Measurements from ENCODE around the gene BCAP31.
"Not testable (repeated sequence)": the region's sequence is repeated elsewhere in the genome, so short reads cannot be mapped to it uniquely, and the experiment has no call there.

BCAP31 gene

DNA sequence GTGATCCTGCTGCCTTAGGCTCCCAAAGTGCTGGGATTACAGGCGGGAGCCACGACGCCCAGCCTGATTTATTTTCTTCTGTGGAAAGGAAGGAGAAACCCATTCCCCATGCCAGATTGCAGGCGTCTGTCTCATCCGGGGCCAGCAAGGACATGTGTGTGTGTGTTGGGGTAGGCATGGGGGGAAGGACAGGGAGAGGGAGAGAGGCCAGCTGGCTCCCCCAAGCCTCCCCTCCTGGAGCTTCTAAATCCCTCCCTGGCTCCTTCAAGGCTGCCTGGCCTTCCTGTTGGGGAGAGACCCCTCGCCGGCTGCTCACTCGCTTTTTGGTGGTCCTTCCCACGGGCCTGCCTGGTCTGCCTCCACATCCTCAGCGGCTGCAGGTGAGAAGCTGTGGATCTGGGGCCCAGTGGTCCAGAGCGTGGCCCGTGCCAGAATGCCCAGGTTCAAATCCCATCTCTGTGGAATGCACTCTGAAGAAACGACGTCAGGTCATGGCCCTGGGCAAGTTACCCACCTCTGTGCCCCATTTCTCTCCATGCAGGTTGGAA, 38.5 kb upstream of the BCAP31 start:
- peak; percentile 34 for DNase-seq

DNA sequence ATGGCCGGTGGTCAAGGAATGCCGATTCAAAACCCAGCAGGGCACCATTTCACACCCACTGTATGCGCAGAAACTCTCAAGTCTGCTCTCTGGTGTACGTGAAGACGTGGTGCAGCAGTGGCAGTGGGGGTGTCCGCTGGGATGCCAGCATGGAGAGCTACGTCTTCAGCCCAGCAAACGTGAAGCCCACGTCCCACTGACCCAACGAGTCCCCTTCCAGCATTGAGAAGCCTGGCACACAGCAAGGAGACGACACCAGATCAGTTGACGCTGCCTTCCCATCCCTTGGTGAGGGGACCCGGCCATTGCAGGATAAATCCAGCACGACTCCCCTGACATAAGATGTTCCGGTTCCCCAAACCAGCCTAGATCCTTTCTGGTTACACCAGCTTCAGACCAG, 37.7 kb upstream of the BCAP31 start:
- no peak for DNase-seq

DNA sequence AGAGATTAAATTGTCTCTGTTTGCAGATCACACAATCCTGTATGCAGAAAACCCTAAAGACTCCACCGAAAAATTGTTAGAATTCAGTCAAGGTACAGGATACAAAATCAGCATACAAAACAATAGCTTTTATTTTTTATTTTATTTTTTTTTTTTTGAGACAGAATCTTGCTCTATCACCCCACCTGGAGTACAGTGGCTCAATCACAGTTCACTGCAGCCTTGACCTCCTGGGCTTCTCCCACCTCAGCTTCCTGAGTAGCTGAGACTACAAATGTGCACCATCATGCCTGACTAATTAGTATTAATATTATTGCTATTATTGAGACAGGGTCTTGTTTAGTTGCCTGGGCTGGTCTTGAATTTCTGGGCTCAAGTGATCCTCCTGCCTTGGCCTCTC, 30.9 kb upstream of the BCAP31 start:
- DNase-seq = no peak

DNA sequence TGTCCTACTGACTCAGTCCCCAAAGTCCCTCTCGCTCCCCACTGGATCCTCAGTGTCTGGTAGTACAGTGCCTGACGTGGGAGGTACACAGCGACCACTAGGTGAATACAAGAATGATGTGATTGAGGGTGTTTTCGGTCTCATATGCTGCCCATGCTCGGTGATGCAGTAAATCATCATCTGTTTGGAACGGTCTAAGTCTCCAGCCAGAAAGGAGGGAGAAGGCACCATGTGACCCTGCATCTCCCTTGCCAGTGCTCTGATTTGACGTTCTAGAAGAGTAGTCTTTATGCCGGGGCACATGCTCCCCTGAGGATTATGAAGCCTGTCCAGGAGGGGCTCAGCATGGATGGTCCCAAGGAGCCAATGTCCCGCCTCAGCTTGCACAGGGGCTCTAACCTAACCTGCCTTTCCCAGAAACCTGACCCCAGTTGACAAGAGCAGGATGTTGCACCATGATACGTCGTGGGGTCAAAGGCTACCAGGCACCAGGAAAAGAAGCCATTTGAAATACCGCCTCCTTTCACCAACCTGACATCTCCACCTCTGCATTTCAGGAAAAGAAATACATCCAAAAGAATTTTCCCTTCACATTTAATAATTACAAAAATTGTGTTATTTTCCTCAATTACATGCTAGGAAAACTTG, 26.1 kb upstream of the BCAP31 start:
- no peak for DNase-seq

DNA sequence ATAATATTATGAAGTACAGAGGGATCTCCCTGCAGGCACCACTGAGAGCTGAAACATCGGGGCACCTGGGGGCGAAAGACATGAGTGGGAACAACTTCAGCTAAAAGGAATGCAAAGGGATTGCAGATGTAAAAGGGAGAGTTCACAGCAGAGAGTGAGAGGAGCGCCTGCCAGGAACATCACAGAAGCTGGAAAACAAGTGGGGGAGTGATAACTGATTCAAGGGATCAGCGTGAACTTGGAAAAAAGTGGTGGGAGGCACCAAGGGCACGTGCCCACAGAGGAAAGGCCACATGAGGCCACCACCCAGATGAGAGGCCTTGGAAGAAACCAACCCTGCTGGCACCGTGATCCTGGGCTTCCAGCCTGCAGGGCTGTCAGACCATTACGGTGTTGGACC, 24.8 kb upstream of the BCAP31 start:
- not testable (repeated sequence) for DNase-seq

DNA sequence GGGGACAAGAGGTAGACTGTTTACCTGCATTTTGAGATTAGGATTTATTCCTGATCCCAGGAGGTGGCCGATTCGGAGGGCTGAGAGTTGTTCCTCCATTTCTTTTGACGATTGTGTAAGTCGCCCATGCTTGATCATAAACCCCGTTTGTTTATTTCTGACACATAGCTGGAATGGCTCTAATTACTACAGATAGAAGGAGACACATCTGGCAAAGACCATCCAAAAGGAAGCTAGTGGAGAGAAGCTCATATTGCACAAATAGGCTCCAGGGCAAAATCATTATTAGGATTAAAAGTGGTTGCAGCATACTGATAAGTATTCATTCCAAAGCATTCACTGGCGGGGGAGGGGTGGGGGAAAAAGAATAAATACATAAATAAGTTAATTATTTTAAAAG, 22.8 kb upstream of the BCAP31 start:
- not testable (repeated sequence) for DNase-seq

DNA sequence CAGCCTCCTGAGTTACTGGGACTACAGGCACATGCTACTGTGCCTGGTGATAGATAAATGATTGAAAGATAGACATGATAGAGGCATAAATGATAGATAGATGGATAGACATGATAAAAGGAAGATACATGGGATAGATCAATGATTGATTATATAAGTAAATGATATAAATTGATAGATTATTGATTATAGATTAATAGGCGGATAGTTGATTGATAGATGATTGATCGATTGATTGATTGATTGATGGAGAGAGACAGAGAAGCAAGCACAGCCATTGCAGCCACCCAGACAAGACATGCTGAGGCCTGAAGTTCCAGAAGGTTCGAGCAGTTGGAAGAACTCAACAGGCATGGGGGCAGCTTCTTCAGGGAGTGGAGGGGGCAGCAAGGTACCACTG, 22.2 kb upstream of the BCAP31 start:
- DNase-seq = no peak

DNA sequence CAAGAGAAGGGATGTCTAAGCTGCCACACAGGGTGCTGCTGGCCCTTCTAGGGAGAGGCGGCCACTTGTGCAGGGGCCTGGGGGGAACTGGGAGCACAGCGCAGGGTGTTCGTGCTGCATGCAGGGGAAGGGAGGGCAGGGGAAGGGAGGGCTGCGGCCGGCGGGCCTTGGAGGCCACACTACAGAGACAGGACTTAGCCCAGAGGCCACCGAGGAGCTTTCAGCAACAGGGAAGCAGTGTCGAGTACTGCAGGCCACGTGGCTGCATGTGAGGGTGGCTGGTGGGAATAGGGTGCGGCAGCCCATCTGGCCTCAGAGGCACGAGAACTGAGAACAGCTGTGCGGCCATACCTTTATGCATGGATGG, 20.9 kb upstream of the BCAP31 start:
- DNase-seq = not testable (repeated sequence)

DNA sequence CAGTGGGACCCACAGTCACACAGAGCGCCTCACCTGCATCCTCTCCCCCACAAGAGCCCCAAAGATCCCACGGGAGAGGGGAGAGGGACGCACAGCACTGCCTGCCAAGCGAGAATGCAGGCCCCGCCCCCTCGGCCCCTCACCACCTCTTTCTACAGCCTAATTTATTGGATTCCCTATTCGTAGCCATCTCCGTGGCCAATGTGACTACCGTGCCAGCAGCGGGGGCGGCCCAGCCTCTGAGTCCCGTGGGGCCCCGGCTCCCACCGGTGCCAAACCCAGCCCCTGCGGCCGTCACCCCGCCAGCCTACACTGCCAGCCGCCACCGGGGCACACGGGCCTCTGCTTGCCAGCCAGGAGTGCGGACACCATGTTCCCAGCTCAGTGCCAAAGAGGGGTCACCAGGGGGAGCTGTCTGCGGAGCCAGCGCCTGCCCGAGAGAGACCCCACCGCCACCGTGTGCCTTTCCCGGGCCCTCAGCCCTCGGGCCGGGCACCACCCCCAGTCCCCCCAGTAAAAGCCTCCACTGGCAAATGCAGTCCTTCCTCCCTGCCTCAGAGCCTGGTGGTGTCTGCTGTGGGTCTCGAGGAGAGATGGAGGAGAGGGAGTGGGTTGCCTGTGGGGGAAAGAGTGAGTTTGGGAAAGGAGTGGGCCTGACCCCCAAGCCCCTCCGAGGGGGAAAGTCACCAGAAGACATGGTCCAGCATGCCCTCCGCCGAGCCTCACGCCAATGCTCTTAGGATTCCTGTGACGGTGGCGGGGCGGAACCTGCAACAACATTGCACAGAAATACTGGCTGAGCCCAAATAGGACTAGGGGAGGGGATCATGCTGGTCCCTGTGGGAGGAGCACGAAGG, 20.3 kb upstream of the BCAP31 start:
- DNase-seq = no peak

DNA sequence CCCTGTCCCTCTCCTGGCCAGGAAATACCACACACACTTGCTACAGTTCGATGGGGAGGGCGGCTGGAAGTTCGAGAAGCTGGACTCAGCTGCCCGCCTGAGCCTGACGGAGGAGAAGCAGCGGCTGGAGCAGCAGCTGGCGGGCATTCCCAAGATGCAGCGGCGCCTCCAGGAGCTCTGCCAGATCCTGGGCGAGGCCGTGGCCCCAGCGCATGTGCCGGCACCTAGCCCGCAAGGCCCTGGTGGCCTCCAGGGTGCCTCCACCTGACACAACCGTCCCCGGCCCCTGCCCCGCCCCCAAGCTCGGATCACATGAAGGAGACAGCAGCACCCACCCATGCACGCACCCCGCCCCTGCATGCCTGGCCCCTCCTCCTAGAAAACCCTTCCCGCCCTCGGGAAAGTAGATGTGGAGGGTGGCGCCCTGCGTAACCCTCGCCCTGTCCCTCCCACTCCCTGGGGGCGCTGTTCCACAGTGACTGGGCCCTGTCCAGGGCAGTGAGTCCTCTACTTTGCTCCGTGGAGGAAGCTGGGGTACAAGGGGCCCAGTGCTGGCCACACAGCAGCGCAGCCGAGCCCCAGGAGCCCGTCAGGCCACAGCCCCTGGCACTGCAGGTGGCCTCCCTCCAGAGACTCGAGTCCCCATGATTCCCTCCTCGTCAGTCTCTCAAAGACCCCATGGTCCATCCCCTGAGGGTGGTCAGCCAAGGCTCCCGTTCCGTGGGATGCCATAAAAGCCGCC, 19.5 kb upstream of the BCAP31 start:
- not testable (repeated sequence) for DNase-seq

DNA sequence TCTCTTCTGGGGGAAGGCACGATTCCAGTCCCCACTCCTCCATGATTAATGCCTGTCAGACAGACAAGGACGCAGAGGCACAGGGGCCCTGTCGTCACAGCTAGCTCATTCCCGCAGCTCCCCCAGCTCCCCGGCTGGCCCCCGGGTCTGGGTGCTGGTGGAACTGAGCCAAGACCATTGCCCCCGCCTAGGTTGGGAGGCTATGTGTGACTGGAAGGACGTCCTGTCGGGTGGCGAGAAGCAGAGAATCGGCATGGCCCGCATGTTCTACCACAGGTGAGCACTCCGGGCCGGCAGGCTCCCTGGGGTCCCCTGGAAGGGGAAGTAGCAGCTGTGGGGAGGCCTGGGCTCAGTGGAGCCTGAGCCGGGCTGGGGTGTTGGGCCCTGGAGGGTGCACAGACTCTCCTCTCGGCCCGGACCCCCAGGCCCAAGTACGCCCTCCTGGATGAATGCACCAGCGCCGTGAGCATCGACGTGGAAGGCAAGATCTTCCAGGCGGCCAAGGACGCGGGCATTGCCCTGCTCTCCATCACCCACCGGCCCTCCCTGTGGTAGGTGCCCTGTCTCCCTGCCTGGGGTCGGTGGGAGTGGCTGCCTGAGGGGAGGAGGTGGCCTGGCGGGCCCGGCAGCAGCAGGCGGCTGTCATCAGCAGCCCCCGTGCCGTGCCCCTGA, 18.7 kb upstream of the BCAP31 start:
- DNase-seq = not testable (repeated sequence)

DNA sequence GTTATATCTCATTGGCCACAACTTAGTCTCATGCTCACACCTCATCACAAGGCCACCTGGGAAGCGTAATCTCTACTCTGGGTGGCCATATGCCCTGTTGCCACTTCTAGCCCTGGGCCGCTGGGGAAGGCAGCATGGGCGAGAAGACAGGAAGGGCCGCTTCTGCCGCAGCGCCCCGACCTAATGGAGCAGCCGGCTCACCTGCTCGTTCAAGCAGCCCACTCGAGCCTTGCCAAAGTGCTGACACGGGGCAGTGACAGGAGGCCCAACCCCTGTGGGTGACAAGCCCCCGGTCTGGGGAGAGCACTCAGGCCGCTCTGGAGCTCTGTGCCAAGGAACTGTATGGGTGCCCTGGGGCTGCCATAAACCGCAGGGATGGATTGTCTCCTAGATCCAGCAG, 17.9 kb upstream of the BCAP31 start:
- not testable (repeated sequence) for DNase-seq

DNA sequence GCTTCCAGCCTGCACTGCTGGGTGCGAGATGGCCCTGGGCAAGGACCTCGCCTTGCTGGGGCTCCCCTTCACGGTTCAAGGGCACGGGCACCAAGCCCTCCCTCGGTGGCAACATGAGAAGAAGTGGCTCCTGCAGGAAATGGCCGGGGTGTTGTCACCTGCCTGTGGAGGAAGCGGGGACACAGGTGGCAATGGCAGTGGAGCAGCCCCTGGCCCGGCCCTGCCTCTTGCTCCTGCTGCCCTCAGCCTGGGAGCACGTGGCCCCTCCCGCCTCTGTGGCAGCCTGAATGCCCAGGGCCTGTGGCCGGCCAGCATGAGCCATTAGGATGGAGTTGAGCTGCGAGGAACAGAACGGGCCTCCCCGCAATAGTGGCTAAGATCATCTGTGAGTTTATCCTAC, 17.3 kb upstream of the BCAP31 start:
- no peak for DNase-seq

DNA sequence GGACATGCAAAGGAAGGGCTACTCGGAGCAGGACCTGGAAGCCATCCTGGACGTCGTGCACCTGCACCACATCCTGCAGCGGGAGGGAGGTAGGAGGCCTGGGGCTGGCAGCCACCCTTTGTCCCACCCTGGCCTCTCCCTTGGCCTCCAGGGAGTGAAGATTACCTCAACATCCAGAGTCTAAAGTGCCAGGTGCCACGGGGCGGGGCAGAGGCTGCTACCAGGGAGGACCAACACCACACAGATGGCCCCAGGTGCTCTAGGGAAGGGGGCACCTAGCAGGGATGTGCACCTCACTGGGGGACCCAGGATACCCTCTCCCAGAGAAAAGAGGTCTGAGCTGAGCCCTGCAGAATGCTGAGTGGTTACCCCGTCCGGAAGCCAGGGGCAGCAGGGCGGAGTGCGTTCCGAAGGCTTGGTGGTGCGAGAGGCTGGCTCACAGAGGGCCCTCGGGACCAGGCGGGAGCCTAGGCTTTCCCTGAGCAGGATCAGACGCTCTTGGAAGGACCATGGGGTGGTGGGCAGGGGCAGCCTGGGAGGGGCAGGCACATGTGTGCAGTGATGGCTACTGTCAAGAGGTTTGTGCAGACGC, 16.5 kb upstream of the BCAP31 start:
- no peak for DNase-seq

DNA sequence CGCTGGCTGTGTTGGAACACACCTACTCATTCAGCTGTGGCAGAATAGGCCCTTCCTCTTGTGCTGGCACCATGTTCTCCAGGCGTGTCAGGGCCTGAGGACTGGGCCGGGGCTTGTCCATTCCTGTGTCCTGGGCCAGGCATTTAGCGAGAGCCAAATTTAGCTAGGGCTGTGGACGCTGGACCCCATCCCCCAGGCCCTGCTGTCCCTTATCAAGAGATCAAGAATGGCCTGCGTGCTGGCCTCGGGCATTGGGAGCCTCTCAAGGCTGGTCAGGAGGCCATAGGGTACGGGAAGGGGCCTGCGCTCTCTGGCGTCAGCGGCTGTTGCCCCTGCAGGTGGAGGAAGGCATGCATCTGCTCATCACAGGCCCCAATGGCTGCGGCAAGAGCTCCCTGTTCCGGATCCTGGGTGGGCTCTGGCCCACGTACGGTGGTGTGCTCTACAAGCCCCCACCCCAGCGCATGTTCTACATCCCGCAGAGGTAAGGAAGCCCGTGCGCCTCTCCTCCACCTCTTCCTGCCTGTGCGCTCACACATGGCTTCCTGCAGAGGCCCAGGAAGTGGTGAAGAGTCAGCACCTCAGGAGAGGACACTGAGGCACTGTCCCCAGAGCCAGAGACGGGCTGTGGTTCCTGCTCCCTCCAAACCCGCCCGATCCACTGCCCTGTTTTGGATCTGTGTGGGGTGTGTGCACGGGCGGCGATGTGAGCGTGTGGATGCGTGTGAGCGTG, 15.7 kb upstream of the BCAP31 start:
- no peak for DNase-seq

DNA sequence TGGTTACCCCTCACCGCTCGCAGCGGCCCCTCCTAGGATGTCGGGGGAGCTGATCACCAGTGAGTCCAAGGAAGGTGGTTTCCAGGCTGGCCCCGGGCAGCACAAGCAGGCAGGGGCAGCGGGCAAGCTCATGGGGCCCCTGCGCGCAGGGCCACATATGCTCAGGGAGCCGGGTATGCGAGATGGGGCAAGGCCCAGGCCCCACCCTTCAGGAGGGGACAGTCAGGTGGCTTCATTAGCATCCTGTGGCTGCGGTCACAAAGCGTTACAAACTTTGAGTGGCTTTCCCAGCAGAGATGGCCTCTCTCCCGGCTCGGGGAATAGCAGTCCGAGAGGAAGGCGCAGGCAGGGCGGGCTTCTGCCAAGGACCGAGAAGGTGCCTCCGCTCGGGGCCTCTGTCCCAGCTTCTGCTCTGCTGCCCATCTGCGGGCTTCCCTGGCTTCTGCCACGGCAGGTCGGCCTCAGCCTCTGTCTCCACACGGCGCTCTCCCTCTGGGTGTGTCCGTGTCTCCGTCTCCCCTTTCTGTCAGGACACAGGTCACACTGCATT, 13.9 kb upstream of the BCAP31 start:
- DNase-seq = no peak

DNA sequence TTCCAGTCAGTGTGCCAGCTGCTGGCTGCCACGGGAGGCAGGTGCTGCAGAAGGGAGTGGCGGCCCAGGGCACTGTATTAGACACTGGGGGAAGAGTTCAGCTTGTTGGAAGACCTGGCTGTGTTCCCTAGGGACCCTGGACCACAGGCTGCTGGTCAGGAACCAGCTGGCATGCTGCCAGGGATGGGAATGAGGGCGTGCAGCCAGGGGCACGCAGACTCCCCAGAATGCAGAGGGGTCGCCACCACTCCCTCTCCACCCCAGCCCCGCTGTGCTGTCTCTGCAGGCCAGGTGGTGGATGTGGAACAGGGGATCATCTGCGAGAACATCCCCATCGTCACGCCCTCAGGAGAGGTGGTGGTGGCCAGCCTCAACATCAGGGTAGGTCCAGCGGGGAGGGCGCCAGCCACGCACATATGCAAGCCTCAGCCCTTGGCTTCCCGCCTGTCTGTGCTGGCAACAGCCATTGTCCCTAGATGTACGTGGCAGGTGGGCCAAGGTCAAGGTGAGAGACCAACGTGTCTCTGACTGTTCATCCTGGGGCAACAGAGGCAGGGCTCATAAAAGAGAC, 12.8 kb upstream of the BCAP31 start:
- DNase-seq = no peak

DNA sequence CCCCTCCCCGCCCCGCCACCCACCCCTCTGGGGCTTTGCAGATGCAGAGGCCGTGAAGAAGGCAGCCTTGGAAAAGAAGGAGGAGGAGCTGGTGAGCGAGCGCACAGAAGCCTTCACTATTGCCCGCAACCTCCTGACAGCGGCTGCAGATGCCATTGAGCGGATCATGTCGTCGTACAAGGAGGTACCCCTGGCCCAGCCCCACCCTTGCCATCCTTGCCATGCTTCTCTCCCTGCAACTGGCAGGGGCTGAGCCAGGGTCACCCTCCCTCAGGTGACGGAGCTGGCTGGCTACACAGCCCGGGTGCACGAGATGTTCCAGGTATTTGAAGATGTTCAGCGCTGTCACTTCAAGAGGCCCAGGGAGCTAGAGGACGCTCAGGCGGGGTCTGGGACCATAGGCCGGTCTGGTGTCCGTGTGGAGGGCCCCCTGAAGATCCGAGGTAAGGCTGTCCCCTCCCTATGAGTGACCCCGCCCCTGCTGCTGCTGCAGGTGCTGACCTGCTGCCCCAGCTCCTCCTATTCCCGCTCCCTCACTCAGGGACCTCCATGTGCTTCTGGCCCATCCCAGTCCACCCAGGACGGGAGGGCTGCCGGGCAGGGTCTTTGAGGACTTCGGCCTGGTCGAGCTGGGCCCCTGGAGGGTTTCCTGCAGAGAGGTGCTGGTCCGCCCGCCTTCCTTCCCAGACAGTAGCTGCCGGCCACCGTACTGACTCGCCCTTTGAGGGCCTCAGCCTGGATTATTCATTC, 12.1 kb upstream of the BCAP31 start:
- DNase-seq = no peak

DNA sequence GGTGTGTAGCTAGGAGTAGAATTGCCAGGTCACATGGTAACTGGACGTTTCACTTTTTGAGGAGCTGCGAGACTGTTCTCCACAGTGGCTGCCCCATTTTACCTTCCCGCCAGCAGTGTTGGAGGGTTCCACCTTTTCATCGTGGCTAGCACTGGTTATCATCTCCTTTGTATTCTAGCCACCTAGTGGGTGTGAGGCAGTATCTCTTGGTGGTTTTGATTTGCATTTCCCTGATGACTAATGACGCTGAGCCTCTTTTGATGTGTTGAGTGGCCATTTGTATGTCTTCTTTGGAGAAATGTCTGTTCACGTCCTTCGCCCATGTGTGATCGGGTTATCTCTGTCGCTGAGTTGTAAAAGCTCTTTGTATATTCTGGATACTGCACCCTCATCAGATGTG, 11.1 kb upstream of the BCAP31 start:
- DNase-seq = no peak

DNA sequence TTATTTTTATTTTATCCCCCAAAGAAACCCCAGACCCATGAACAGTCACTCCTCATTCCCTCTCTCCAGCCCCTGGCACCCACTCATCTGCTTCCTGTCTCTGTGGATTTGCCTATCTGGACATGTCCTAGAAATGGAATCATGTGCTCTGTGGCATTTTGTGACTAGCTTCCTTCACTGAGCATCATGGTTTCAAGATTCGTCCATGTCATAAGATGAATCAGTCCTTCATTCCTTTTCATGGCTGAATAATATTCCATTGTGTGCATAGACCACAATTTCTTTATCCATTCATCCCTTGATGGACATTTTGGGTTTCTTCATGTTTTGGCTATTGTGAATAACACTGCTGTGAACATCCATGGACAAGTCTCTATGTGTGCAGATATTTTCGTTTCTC, 10.7 kb upstream of the BCAP31 start:
- no peak for DNase-seq
